T-helper 17 cell (primary cell): ENCODE measurements around the gene TYR. TPM values are rescaled to one million over a fixed set of nuclear protein-coding genes. Genes with fewer than 3 reads are reported as not detected.
"Not testable (repeated sequence)": the region's sequence is repeated elsewhere in the genome, so short reads cannot be mapped to it uniquely, and the experiment has no call there.

Experiments
- ATAC-seq: fragments of 150-1000 bp; cut with Tn5 transposase; 2 replicates; pipeline ENCODE4 v1.10.0; 2021; ENCODE audit warnings: mild to moderate bottlenecking, moderate library complexity
- DNase-seq, 3 donors: peaks; one replicate each; pipeline versions ENCODE4 v3.0.0 to v3.0.0-alpha.2; 2020 to 2021
- H3K9me3 ChIP-seq: one replicate; pipeline ENCODE4 v1.7.0; 2013; ENCODE audit warnings: low read length, mild to moderate bottlenecking; ENCODE audit not compliant: control insufficient read depth, poor library complexity, severe bottlenecking
- H3K27ac Mint-ChIP-seq: one replicate; pipeline ENCODE4 v1.8.0; 2022; ENCODE audit warnings: mild to moderate bottlenecking, moderate library complexity, mixed read lengths
- H3K27me3 Mint-ChIP-seq: one replicate; pipeline ENCODE4 v1.8.0; 2022; ENCODE audit warnings: mixed read lengths
- H3K36me3 Mint-ChIP-seq: one replicate; pipeline ENCODE4 v1.8.0; 2022; ENCODE audit warnings: low read depth, mixed read lengths
- H3K4me1 Mint-ChIP-seq: one replicate; pipeline ENCODE4 v1.8.0; 2022; ENCODE audit warnings: mild to moderate bottlenecking, mixed read lengths
- H3K4me3 Mint-ChIP-seq: one replicate; pipeline ENCODE4 v1.8.0; 2022; ENCODE audit warnings: mild to moderate bottlenecking, moderate library complexity, mixed read lengths
- total RNA-seq, 4 donors: library from RNA in 2 of 4; stranded (reverse) in 2 of 4; gene quantifications; one replicate each; pipeline ENCODE4 v1.2.3 and lab custom pipeline; 2022 to 2026

The TYR gene
- total RNA-seq, 2 donors from 2014 or later = not detected

- no peak for ATAC-seq
- Mint-ChIP-seq H3K4me3 (no peak overlapping the region), H3K36me3 (no peaks in the 10 kb centered on the region), H3K27me3 (no peaks in the 10 kb centered on the region), H3K27ac (no peak overlapping the region), H3K4me1 (no peaks in the 10 kb centered on the region)
- no peak for DNase-seq
- H3K9me3 ChIP-seq = no peaks in the 10 kb centered on the region
Observed at GRCh38 chr11:89203814-89204213, 26.1 kb downstream of the TYR start.

- no peaks in the 10 kb centered on the region for H3K36me3 Mint-ChIP-seq
- no peaks in the 10 kb centered on the region for H3K4me1 Mint-ChIP-seq
- ATAC-seq (no peak), DNase-seq (no peak)
- no peaks in the 10 kb centered on the region for H3K9me3 ChIP-seq
- H3K4me3 Mint-ChIP-seq = no peak overlapping the region
- H3K27me3 Mint-ChIP-seq = no peaks in the 10 kb centered on the region
- H3K27ac Mint-ChIP-seq = no peak overlapping the region
Observed at GRCh38 chr11:89205378-89205777, 27.7 kb downstream of the TYR start.

GRCh38 chr11:89220684-89221339 lies 43.1 kb downstream of the TYR start:
- H3K27me3 Mint-ChIP-seq = no peaks in the 10 kb centered on the region
- DNase-seq (no peak), ATAC-seq (no peak)
- H3K4me1 Mint-ChIP-seq = no peaks in the 10 kb centered on the region
- H3K27ac Mint-ChIP-seq = no peak overlapping the region
- H3K4me3 Mint-ChIP-seq = no peak overlapping the region
- H3K36me3 Mint-ChIP-seq = no peaks in the 10 kb centered on the region
- no peaks in the 10 kb centered on the region for H3K9me3 ChIP-seq

GRCh38 chr11:89235083-89235482 lies 57.4 kb downstream of the TYR start:
- H3K27ac Mint-ChIP-seq = no peak overlapping the region
- DNase-seq (no peak), ATAC-seq (no peak)
- H3K4me1 Mint-ChIP-seq = no peaks in the 10 kb centered on the region
- no peaks in the 10 kb centered on the region for H3K27me3 Mint-ChIP-seq
- no peaks in the 10 kb centered on the region for H3K36me3 Mint-ChIP-seq
- H3K9me3 ChIP-seq = no peaks in the 10 kb centered on the region
- no peak overlapping the region for H3K4me3 Mint-ChIP-seq

- no peak overlapping the region for H3K27ac Mint-ChIP-seq
Observed at GRCh38 chr11:89235976-89236375, 58.3 kb downstream of the TYR start.

GRCh38 chr11:89247007-89247406 lies 69.3 kb downstream of the TYR start:
- not testable (repeated sequence) for H3K4me1 Mint-ChIP-seq, H3K27me3 Mint-ChIP-seq, H3K27ac Mint-ChIP-seq, ATAC-seq, H3K9me3 ChIP-seq, DNase-seq, H3K4me3 Mint-ChIP-seq, H3K36me3 Mint-ChIP-seq

More at GRCh38 chr11:89235976-89236375, 58.3 kb downstream of the TYR start:
- Mint-ChIP-seq H3K4me3 (no peak overlapping the region), H3K27me3 (no peaks in the 10 kb centered on the region), H3K36me3 (no peaks in the 10 kb centered on the region), H3K4me1 (no peaks in the 10 kb centered on the region)
- ATAC-seq (no peak), DNase-seq (no peak)
- no peaks in the 10 kb centered on the region for H3K9me3 ChIP-seq

- no peak for DNase-seq
- Mint-ChIP-seq H3K36me3 (no peaks in the 10 kb centered on the region), H3K27ac (no peak overlapping the region), H3K27me3 (no peaks in the 10 kb centered on the region), H3K4me3 (no peak overlapping the region), H3K4me1 (no peaks in the 10 kb centered on the region)
- no peak for ATAC-seq
- H3K9me3 ChIP-seq = no peaks in the 10 kb centered on the region
Observed at GRCh38 chr11:89249196-89249595, 71.5 kb downstream of the TYR start.

- H3K27me3 Mint-ChIP-seq, H3K4me3 Mint-ChIP-seq, H3K27ac Mint-ChIP-seq, ATAC-seq, H3K4me1 Mint-ChIP-seq, DNase-seq, H3K9me3 ChIP-seq, H3K36me3 Mint-ChIP-seq: not testable (repeated sequence)
Observed at GRCh38 chr11:89261483-89261882, 83.8 kb downstream of the TYR start.

GRCh38 chr11:89267660-89268302 lies 90.1 kb downstream of the TYR start:
- no peak for DNase-seq
- H3K4me1 Mint-ChIP-seq = no peaks in the 10 kb centered on the region
- no peak overlapping the region for H3K4me3 Mint-ChIP-seq
- no peaks in the 10 kb centered on the region for H3K9me3 ChIP-seq
- no peak overlapping the region for H3K27ac Mint-ChIP-seq
- ATAC-seq = no peak
- no peaks in the 10 kb centered on the region for H3K27me3 Mint-ChIP-seq
- no peaks in the 10 kb centered on the region for H3K36me3 Mint-ChIP-seq

GRCh38 chr11:89272540-89273088 lies 94.9 kb downstream of the TYR start:
- not testable (repeated sequence) for H3K27me3 Mint-ChIP-seq, H3K36me3 Mint-ChIP-seq, ATAC-seq, H3K4me3 Mint-ChIP-seq, H3K4me1 Mint-ChIP-seq, H3K27ac Mint-ChIP-seq, H3K9me3 ChIP-seq, DNase-seq

- not testable (repeated sequence) for DNase-seq, H3K4me3 Mint-ChIP-seq, H3K9me3 ChIP-seq, H3K36me3 Mint-ChIP-seq, H3K27me3 Mint-ChIP-seq, H3K4me1 Mint-ChIP-seq, H3K27ac Mint-ChIP-seq, ATAC-seq
Observed at GRCh38 chr11:89273220-89273619, 95.5 kb downstream of the TYR start.

GRCh38 chr11:89275966-89276365 lies 98.3 kb downstream of the TYR start:
- no peaks in the 10 kb centered on the region for H3K27me3 Mint-ChIP-seq
- no peak for ATAC-seq
- H3K27ac Mint-ChIP-seq = no peak overlapping the region
- no peaks in the 10 kb centered on the region for H3K4me1 Mint-ChIP-seq
- H3K36me3 Mint-ChIP-seq = no peaks in the 10 kb centered on the region
- H3K4me3 Mint-ChIP-seq = no peak overlapping the region
- no peaks in the 10 kb centered on the region for H3K9me3 ChIP-seq
- DNase-seq = no peak

- Mint-ChIP-seq H3K27ac (no peak overlapping the region), H3K4me3 (no peak overlapping the region), H3K4me1 (no peaks in the 10 kb centered on the region), H3K27me3 (no peaks in the 10 kb centered on the region), H3K36me3 (no peaks in the 10 kb centered on the region)
- DNase-seq (no peak), ATAC-seq (no peak)
- H3K9me3 ChIP-seq = no peaks in the 10 kb centered on the region
Observed at GRCh38 chr11:89279176-89279575, 101.5 kb downstream of the TYR start.
